Right lobe of liver (tissue), 4 donors: ENCODE results near the gene NME3.

Experiments
- POLR2A ChIP-seq: fragments of 450-650 bp; IDR thresholded peaks from one replicate; pipeline ENCODE4 v1.6.1; 2017; ENCODE audit warnings: antibody characterized with exemption, mild to moderate bottlenecking
- TF ChIP-seq, protein P1 (sequence below), 4 donors: fragments of 200-600 bp in 3 of 4; fragments of 450-650 bp in 1 of 4; IDR thresholded peaks; one replicate each; pipeline versions ENCODE4 v1.5.1 to v1.8.0; 2016 to 2022; ENCODE audit warnings: antibody characterized with exemption in 4 of 4, mild to moderate bottlenecking in 2 of 4
- donor health status: DM: no; HTN: no; CAD: no.
- donor health status: DM: no; HTN: no; CAD: no.
- donor health status: DM: no; HTN: yes; CAD: no.

DNA sequence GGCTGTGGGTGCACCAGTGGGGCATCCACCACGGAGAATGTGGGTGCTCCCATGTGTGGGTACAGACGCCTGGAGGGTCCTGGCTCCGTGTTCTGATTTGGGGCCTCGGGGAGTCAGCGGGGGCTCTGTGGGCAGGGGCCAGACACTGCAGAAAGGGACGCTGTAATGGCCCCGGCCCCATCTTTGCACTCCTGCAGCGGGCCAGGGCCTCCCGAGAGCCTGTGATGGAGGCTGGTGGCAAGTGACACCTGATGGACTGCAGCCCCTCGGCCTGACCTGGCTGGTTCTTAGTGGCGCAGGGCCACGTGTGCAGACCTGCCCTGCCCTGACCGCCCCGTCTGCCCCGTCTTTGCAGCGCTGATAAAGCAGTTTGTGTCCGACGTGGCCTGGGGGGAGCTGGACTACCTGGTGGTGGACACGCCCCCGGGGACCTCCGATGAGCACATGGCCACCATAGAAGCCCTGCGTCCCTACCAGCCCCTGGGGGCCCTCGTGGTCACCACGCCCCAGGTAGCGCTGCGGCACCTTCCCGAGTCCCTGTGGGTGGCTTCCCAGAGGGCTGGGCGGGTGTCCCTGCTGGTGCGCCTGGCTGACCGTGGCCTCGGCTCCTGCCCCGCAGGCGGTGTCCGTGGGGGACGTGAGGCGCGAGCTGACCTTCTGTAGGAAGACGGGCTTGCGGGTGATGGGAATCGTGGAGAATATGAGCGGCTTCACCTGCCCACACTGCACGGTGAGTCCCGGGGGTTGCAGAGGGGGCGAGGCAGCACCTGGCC is 16.2 kb upstream of the NME3 start:
- no peak for TF ChIP-seq POLR2A
- TF ChIP-seq, protein P1, sequence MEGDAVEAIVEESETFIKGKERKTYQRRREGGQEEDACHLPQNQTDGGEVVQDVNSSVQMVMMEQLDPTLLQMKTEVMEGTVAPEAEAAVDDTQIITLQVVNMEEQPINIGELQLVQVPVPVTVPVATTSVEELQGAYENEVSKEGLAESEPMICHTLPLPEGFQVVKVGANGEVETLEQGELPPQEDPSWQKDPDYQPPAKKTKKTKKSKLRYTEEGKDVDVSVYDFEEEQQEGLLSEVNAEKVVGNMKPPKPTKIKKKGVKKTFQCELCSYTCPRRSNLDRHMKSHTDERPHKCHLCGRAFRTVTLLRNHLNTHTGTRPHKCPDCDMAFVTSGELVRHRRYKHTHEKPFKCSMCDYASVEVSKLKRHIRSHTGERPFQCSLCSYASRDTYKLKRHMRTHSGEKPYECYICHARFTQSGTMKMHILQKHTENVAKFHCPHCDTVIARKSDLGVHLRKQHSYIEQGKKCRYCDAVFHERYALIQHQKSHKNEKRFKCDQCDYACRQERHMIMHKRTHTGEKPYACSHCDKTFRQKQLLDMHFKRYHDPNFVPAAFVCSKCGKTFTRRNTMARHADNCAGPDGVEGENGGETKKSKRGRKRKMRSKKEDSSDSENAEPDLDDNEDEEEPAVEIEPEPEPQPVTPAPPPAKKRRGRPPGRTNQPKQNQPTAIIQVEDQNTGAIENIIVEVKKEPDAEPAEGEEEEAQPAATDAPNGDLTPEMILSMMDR (IDR thresholded peaks at IDR 0.05), result no peak
